Ectodermal cell (in vitro differentiated cells): Measurements from ENCODE around the gene NPM1.

Source experiments
- H3K27ac ChIP-seq: 2 replicates; pipeline ENCODE4 v1.7.0; 2013; ENCODE audit warnings: mild to moderate bottlenecking, low read depth, low read length; ENCODE audit not compliant: insufficient read depth, poor library complexity, severe bottlenecking
- H3K27me3 ChIP-seq: 2 replicates; pipeline ENCODE4 v1.7.0; 2013; ENCODE audit warnings: mild to moderate bottlenecking, low read length; ENCODE audit not compliant: insufficient read depth, control insufficient read depth, poor library complexity, severe bottlenecking
- H3K36me3 ChIP-seq: one replicate; pipeline ENCODE4 v1.7.0; 2013; ENCODE audit warnings: low read length; ENCODE audit not compliant: control insufficient read depth, insufficient read depth
- H3K4me1 ChIP-seq: one replicate; pipeline ENCODE4 v1.7.0; 2013; ENCODE audit warnings: low read length; ENCODE audit not compliant: control insufficient read depth, insufficient read depth
- H3K4me3 ChIP-seq: 2 replicates; pipeline ENCODE4 v1.7.0; 2013; ENCODE audit warnings: low read depth, low read length, control low read depth; ENCODE audit not compliant: insufficient read depth
- H3K9me3 ChIP-seq: 2 replicates; pipeline ENCODE4 v1.7.0; 2013; ENCODE audit warnings: mild to moderate bottlenecking, low read length, moderate library complexity; ENCODE audit not compliant: control insufficient read depth
- WGBS, 2 experiments: methylation state at CpG; one replicate each; pipeline ENCODE4 v1.1.7; 2013; ENCODE audit warnings: missing lambda C conversion rate in 2 of 2; 5-methylcytosine and 5-hydroxymethylcytosine counted together

NPM1 gene

DNA sequence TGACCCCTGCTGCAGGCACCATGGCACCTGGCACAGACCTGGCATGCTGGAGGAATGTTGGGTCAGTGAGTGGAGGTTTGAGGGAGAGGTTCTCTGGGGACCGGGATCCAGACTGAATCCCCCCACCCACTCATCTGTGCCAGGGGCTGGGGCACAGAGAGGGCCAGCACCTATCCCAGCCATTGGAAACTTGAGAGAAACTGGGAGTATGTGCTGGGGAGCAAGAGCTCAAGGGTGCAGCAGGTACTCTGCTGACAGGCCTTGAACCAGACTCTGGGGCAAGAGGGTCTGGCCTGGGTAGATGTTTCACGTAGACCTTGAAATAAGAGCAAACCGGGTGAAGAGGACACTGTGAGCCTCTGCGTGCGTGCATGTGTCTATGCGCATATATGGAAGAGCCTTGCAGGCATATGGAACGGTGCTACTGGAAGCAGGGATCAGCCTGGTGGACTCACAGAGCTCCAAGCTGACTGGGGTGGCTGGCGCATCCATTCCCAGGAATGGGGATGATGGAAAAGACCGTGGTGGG is 40.6 kb downstream of the NPM1 start:
- Histone ChIP-seq H3K4me1 (peaks cover 10% of the 10 kb centered on the region), H3K4me3 (no peak overlapping the region), H3K27ac (no peak overlapping the region), H3K9me3 (no peaks in the 10 kb centered on the region), H3K27me3 (peaks cover 5% of the 10 kb centered on the region), H3K36me3 (no peaks in the 10 kb centered on the region)
- 94 to 96% methylated on average over 9 of the region's 9 CpGs for WGBS, 2 experiments

DNA sequence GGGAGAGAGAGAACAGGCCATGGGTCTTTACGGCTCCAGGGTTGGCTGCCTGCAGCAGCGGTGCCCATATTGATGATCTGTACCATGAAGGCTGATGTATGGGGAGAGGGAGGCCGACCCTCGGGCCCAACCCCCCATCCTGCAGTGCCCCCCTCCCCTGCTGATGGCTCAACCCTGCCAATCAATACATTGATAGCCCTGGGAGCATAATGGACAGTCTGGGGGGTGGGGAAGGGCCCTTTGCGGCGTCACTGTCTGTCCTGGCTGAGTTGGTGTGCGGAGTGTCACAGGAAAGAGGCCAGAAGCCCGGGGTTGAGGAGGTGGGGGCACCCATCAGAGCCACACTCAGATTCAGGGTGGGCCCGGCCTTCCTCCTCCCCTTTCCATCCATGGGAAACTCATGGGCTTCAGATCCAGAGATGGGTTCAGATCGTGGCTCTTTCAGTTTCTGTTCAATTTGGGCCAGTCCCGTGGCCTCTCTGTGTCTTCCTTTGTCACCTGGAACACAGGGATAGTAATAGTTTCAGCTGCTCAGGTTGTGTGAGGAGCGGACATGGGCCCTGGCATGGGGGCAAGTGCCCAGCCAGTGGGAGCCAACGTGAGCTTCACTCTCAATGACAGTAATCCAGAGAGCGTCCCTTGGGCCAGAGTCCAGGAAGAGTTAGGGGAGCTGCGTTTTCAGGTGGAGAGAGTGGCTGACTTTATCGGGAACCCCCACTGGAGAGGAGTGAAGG is 41.3 kb downstream of the NPM1 start:
- Histone ChIP-seq H3K36me3 (no peaks in the 10 kb centered on the region), H3K4me3 (no peak overlapping the region), H3K4me1 (peaks cover 11% of the 10 kb centered on the region), H3K27me3 (no peaks in the 10 kb centered on the region), H3K27ac (no peak overlapping the region), H3K9me3 (no peaks in the 10 kb centered on the region)
- 88 to 91% methylated on average over 16 of the region's 16 CpGs for WGBS, 2 experiments

DNA sequence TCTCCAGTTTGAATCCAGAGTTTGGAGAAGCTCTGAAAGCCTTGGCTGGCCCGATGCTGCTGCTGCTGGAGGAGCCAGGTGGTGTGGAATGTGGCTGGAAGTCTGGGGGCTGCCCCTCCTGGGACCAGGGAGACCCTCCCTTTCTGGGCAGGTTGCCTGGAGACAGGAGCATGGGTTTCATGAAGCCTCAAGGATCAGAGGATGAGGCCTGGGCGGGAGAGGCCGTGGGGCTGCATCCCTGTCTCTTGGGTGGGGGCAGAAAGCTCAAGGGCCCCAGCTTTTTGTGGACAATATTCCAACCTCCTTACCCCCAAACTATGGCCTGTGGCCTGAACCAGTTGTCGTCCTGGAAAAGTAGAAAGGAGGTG is 41.9 kb downstream of the NPM1 start:
- Histone ChIP-seq H3K27ac (no peak overlapping the region), H3K27me3 (no peaks in the 10 kb centered on the region), H3K4me3 (no peak overlapping the region), H3K9me3 (no peaks in the 10 kb centered on the region), H3K36me3 (no peaks in the 10 kb centered on the region), H3K4me1 (peaks cover 11% of the 10 kb centered on the region)
- 87 to 88% methylated on average over 4 of the region's 4 CpGs for WGBS, 2 experiments

- Histone ChIP-seq H3K9me3 (no peaks in the 10 kb centered on the region), H3K36me3 (no peaks in the 10 kb centered on the region), H3K4me1 (peaks cover 11% of the 10 kb centered on the region), H3K27ac (no peak overlapping the region), H3K4me3 (no peak overlapping the region), H3K27me3 (no peaks in the 10 kb centered on the region)
- WGBS, 2 experiments: 89 to 90% methylated on average over 7 of the region's 7 CpGs
Observed at GRCh38 chr5:171431251-171431777, 43.7 kb downstream of the NPM1 start.

DNA sequence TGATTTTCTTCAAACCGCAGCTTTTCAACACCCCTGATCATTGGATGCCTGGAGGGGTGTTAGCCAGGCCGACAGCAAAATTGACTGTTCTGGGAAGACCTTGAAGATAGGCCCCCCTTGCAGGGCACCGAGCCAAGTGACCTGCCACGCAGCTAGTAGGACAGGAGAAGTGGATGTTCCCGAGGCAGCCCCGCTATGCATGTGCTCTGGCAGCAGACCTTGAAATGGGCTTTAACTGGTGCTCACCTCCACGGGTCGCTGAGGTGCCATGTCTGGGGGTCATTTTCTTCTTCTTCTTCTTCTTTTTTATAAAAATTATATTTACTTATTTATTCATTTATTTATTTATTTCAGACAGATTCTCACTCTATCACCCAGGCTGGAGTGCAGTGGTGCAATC is 44.4 kb downstream of the NPM1 start:
- no peaks in the 10 kb centered on the region for H3K27me3 ChIP-seq
- WGBS, 2 experiments: 89 to 90% methylated on average over 7 to 8 of the region's 8 CpGs
- H3K4me3 ChIP-seq: no peak overlapping the region
- H3K27ac ChIP-seq: no peak overlapping the region
- H3K4me1 ChIP-seq: peaks cover 11% of the 10 kb centered on the region
- H3K9me3 ChIP-seq: no peaks in the 10 kb centered on the region
- no peaks in the 10 kb centered on the region for H3K36me3 ChIP-seq

DNA sequence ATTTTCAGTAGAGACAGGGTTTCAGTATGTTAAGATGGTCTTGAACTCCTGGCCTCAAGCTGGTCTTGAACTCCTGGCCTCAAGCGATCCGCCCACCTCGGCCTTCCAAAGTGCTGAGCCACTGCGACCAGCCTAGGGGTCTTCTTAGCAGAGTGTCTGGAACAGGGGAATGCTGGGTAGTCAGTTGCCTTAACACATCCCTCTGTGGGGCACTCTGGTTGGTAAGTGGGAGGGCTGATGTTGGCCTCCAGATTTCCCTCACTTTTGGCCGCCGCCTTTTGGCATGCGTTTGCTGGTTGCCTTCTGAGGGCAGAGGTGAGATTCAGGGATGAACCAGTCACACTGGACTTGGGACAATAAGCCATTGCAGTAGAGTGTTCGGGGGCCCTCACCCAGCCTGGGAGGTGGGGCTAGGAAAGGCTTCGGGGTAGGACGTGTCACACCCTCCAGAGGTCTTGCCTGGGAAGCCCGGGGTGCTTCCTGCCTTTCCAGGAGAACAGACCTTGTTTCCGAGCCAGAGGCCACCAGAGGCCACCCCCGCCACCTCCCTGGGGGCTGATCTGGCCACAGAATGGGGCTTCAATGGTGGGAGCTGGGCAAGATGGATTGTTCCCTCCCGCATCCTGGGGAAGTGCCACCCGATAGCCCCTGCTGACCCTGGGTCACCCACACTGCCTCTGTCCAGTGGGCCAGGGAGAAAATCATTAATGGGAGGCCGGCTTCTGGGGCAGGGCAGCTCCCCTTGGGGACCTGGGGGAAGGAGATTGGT is 45.1 kb downstream of the NPM1 start:
- Histone ChIP-seq H3K4me1 (peaks cover 11% of the 10 kb centered on the region), H3K36me3 (no peaks in the 10 kb centered on the region), H3K27ac (no peak overlapping the region), H3K27me3 (no peaks in the 10 kb centered on the region), H3K4me3 (no peak overlapping the region), H3K9me3 (no peaks in the 10 kb centered on the region)
- WGBS, 2 experiments: 89 to 90% methylated on average over 16 of the region's 16 CpGs

DNA sequence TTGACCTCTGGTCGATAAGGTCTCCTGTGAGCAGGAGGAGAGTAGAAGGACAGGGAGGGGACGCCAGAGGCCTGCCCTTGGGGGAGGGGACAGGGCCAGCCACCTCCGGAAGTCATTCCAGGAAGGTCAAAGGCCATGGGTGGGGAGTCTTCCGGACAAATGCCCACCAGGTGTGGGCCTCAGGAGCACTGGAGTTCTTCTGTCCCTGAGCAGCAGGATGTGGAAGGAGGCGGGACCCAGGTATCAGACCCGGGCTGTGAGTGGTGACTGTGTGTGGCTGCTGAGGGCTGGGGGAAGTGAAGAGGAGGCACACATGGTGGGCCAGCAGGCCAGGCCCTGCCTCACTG is 45.7 kb downstream of the NPM1 start:
- no peak overlapping the region for H3K27ac ChIP-seq

GRCh38 chr5:171433982-171434676 is 46.5 kb downstream of the NPM1 start:
- Histone ChIP-seq H3K4me3 (no peak overlapping the region), H3K27ac (no peak overlapping the region), H3K36me3 (no peaks in the 10 kb centered on the region), H3K4me1 (peaks cover 11% of the 10 kb centered on the region), H3K9me3 (no peaks in the 10 kb centered on the region), H3K27me3 (no peaks in the 10 kb centered on the region)
- 88 to 89% methylated on average over 5 of the region's 5 CpGs for WGBS, 2 experiments

More for the DNA sequence above, 45.7 kb downstream of the NPM1 start:
- Histone ChIP-seq H3K4me3 (no peak overlapping the region), H3K4me1 (peaks cover 11% of the 10 kb centered on the region), H3K9me3 (no peaks in the 10 kb centered on the region), H3K36me3 (no peaks in the 10 kb centered on the region), H3K27me3 (no peaks in the 10 kb centered on the region)
- WGBS, 2 experiments: 38 to 49% methylated on average over 6 of the region's 6 CpGs

DNA sequence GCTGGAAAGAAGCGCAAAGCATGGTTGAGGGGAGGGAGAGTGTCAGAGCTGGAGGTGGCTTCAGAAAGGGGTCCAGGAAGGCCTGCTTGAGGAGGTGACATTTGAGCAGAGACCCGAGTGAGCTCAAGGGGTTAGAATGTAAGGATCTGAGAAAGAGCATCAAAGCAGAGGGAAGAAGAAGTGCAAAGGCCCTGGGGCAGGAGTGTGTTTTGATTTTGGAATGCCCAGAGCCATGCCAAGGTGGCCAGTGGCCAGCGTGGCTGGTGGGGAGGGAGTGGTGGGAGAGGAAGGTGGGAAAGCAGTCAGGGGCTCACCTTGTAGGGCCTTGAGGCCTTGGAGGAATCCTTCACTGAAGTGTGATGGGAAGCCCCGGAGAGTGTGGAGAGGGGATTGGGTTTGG is 47.2 kb downstream of the NPM1 start:
- H3K27me3 ChIP-seq: no peaks in the 10 kb centered on the region
- no peak overlapping the region for H3K4me3 ChIP-seq
- no peaks in the 10 kb centered on the region for H3K36me3 ChIP-seq
- H3K27ac ChIP-seq: no peak overlapping the region
- H3K4me1 ChIP-seq: peaks cover 11% of the 10 kb centered on the region
- no peaks in the 10 kb centered on the region for H3K9me3 ChIP-seq
- 91 to 93% methylated on average over 4 of the region's 4 CpGs for WGBS, 2 experiments

GRCh38 chr5:171435908-171436307 is 48.3 kb downstream of the NPM1 start:
- Histone ChIP-seq H3K27me3 (no peaks in the 10 kb centered on the region), H3K27ac (no peak overlapping the region), H3K4me1 (peaks cover 11% of the 10 kb centered on the region), H3K4me3 (no peak overlapping the region), H3K9me3 (no peaks in the 10 kb centered on the region), H3K36me3 (no peaks in the 10 kb centered on the region)
- 95% methylated on average over 20 of the region's 20 CpGs for WGBS, 2 experiments
